ENCODE results near the gene C5orf58.
A peak's percentile ranks its signal among the peaks of the same experiment; 100 is the strongest.
"Not testable (repeated sequence)": the region's sequence is repeated elsewhere in the genome, so short reads cannot be mapped to it uniquely, and the experiment has no call there.

C5orf58 gene

GRCh38 chr5:170233358-170233892, 640 bp downstream of the C5orf58 start:
- Histone ChIP-seq H3K4me3 (no peak overlapping the region), H3K4me2 (no peak overlapping the region), H3K27ac (no peak overlapping the region), H3K36me3 (peaks cover 0 to 11% (median 0%) of the 10 kb centered on the region in 11 experiments; a peak in 3 of 22 replicates), H3K9me3 (replicated peaks in 1 of 11) (0 out of 22 replicates have a peak, but pooled peaks cover 0 to 4% (median 0%) of the 10 kb centered on the region in 11 experiments), H4K20me1 (no peaks in the 10 kb centered on the region), H3K27me3 (no peaks in the 10 kb centered on the region), H3K4me1 (peaks cover 0 to 9% (median 0%) of the 10 kb centered on the region in 10 experiments; a peak in 1 of 20 replicates), H3K9ac (no peak overlapping the region)
- TF ChIP-seq Cebpa-rat (IDR thresholded peaks at IDR 0.05): no peak

DNA sequence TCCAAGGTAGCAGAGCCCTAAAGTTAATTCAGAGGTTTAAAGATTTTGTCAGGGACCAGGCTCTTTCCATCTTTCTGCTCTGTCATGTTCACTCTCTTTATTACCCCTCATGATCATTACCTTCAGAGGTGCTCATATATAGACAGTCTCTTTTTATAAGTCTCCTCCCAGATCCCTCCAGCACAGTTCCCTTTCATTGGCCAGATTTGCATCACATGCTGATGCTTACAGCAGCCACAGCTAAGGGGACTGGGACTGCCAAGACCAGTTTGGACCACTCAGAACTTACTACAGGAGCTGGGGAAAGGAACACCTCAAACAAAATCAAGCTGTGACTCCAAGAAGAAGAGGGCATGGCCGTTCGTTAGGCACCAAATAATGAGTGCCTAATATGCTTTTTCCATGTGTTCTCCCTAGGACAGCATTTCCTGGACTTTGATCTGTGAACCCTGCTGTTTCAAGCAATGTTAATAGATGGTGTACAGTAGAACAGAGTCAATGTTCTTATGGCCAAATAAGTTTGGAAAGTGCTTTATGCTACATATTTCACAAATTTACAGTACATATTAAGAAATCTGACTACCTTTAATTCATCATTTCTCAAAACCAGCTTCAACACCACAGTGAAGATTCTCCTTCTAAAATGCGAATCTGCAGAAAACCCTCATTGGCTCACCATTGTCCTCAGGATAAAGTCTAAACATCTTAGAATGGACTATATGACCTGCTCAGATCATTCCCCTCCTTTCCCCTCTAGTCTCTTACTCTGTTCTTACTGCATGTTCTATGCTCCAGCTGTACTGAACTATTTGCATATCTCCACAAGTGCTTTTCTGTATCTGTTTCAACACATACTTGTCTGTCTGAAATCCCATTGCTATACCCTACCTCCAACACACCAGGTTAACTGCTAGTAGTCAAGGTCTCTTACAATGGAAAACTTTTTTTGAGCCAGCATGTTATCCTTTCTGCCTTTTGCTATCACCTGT, 3.4 kb downstream of the C5orf58 start:
- TF ChIP-seq Cebpa-rat (IDR thresholded peaks at IDR 0.05): no peak
- H3K27ac ChIP-seq: no peak overlapping the region
- H3K9ac ChIP-seq: no peak overlapping the region
- peaks cover 0 to 11% (median 0%) of the 10 kb centered on the region in 11 experiments; a peak in 3 of 22 replicates for H3K36me3 ChIP-seq
- H3K9me3 ChIP-seq (replicated peaks in 1 of 11): 0 out of 22 replicates have a peak, but pooled peaks cover 0 to 4% (median 0%) of the 10 kb centered on the region in 11 experiments
- peaks cover 0 to 9% (median 0%) of the 10 kb centered on the region in 10 experiments; a peak in 1 of 20 replicates for H3K4me1 ChIP-seq
- H3K4me2 ChIP-seq: no peak overlapping the region
- H3K4me3 ChIP-seq: no peak overlapping the region
- H4K20me1 ChIP-seq: no peaks in the 10 kb centered on the region
- H3K27me3 ChIP-seq: no peaks in the 10 kb centered on the region

DNA sequence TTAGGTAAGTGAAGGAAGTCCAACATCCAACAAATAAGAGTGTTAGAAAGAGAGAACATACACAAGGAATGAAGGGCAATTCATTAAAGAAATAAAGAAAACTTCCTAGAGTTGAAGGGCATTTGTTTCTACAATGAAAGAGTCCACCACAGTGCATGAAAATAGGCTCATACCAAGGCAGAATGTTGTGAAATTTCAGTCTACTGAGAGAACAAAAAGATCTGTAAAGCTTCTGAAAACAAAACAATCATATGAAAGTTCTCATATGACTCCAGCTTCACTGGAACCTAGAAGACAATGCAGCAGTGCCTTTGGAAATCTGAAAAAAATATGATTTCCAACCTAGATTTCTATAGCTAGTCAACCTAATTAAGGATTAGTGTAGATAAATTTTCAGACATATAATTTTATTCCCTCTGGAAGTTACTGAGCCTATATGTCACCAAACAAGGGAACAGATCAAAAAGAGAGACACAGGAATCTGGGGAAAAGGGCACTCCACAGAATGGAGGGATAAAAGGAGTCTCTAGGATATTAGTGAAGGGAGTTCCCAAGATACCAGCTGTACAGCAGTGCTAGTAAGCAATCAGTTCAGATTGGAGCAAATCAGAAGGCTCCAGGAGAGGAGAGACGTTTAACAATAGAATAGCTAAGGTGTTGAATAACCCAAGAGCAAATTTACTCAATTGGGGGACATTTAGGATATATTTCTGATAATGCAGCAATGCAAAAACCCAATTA, 5.8 kb downstream of the C5orf58 start:
- no peaks in the 10 kb centered on the region for H4K20me1 ChIP-seq
- H3K9me3 ChIP-seq (replicated peaks in 1 of 11): no peaks in the 10 kb centered on the region
- H3K36me3 ChIP-seq: peaks cover 0 to 3% (median 0%) of the 10 kb centered on the region in 11 experiments; a peak in 1 of 22 replicates

GRCh38 chr5:170245436-170245835, 12.7 kb downstream of the C5orf58 start:
- H4K20me1 ChIP-seq: peaks cover 0 to 15% (median under 1%) of the 10 kb centered on the region in 11 experiments; a peak in 5 of 22 replicates
- H3K9ac ChIP-seq, H3K4me3 ChIP-seq, H3K27me3 ChIP-seq, H3K4me1 ChIP-seq, H3K27ac ChIP-seq, H3K4me2 ChIP-seq: not testable (repeated sequence)
- peaks cover 12 to 48% (median 35%) of the 10 kb centered on the region in 11 experiments for H3K9me3 ChIP-seq (replicated peaks in 1 of 11)
- peaks cover 50 to 52% (median 50%) of the 10 kb centered on the region in 11 experiments for H3K36me3 ChIP-seq

More for the DNA sequence above, 5.8 kb downstream of the C5orf58 start:
- TF ChIP-seq Cebpa-rat (IDR thresholded peaks at IDR 0.05): no peak
- no peaks in the 10 kb centered on the region for H3K27me3 ChIP-seq
- no peak overlapping the region for H3K27ac ChIP-seq
- no peak overlapping the region for H3K9ac ChIP-seq
- peaks cover 0 to 9% (median 0%) of the 10 kb centered on the region in 10 experiments; a peak in 1 of 20 replicates for H3K4me1 ChIP-seq
- H3K4me3 ChIP-seq: no peak overlapping the region
- H3K4me2 ChIP-seq: no peak overlapping the region

DNA sequence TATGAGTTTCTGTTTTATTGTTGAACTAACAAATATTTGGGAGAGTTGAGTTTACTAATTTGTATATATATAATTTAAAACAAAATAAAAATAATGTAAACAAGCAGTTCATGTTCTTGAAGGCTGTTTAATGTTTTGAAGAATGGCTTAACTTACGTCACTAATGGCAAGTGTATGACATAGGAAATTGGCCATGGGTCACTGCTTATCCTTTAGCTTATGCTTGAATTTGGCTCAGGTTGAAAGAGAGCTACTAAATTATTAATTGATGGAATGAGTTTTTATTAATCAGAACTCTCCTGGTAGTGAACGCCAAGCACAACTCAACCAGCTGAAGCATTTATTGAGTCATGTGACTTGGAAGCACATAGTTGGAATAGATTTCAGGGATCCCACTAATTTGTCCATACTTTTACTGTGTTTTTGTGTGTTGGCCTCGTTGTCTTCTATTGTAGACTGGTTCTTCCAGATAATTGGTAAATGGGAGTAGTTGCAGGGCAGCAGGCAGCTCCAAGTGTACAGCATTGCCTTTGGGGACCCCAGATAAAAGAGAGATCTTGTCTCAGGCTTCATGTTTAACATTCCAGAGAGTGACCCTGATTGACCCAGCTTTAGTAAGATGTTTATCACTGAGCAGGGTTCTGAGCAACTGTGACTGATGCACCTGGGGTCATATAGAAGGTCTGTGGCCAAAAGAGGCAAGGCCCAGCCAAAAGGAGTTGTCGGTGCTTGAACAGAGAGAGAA, 13.5 kb downstream of the C5orf58 start:
- no peak for TF ChIP-seq Cebpa-rat (IDR thresholded peaks at IDR 0.05)
- H3K36me3 ChIP-seq: peaks cover 59 to 61% (median 59%) of the 10 kb centered on the region in 11 experiments

GRCh38 chr5:170247363-170247762, 14.6 kb downstream of the C5orf58 start:
- peaks cover 12 to 48% (median 35%) of the 10 kb centered on the region in 11 experiments for H3K9me3 ChIP-seq (replicated peaks in 1 of 11)

More for the DNA sequence above, 13.5 kb downstream of the C5orf58 start:
- Histone ChIP-seq H4K20me1 (peaks cover 0 to 15% (median 5%) of the 10 kb centered on the region in 11 experiments; a peak in 5 of 22 replicates), H3K4me3 (0 out of 20 replicates have a peak overlapping the region, but pooled peaks of 1 of the 10 experiments have one; percentile 10), H3K9ac (no peak overlapping the region), H3K4me2 (no peak overlapping the region), H3K27me3 (no peaks in the 10 kb centered on the region), H3K4me1 (no peaks in the 10 kb centered on the region), H3K27ac (no peak overlapping the region), H3K9me3 (replicated peaks in 1 of 11) (peaks cover 12 to 48% (median 35%) of the 10 kb centered on the region in 11 experiments)

GRCh38 chr5:170248172-170248930, 15.6 kb downstream of the C5orf58 start:
- TF ChIP-seq Cebpa-rat (IDR thresholded peaks at IDR 0.05): no peak
- no peak overlapping the region for H3K27ac ChIP-seq
- H3K4me3 ChIP-seq: no peak overlapping the region
- peaks cover 0 to 23% (median 6%) of the 10 kb centered on the region in 11 experiments; a peak in 8 of 22 replicates for H4K20me1 ChIP-seq
- H3K27me3 ChIP-seq: no peaks in the 10 kb centered on the region
- H3K4me1 ChIP-seq: no peaks in the 10 kb centered on the region
- H3K9me3 ChIP-seq (replicated peaks in 1 of 11): peaks cover 12 to 48% (median 35%) of the 10 kb centered on the region in 11 experiments
- no peak overlapping the region for H3K4me2 ChIP-seq
- H3K36me3 ChIP-seq: peaks cover 79 to 81% (median 80%) of the 10 kb centered on the region in 11 experiments
- H3K9ac ChIP-seq: no peak overlapping the region

More at GRCh38 chr5:170247363-170247762, 14.6 kb downstream of the C5orf58 start:
- Histone ChIP-seq H3K4me2 (no peak overlapping the region), H3K36me3 (peaks cover 69 to 71% (median 70%) of the 10 kb centered on the region in 11 experiments), H4K20me1 (peaks cover 0 to 16% (median 6%) of the 10 kb centered on the region in 11 experiments; a peak in 5 of 22 replicates), H3K27ac (no peak overlapping the region), H3K27me3 (no peaks in the 10 kb centered on the region), H3K4me1 (no peaks in the 10 kb centered on the region), H3K4me3 (no peak overlapping the region; a peak in 1 of 20 replicates), H3K9ac (no peak overlapping the region)
- TF ChIP-seq Cebpa-rat (IDR thresholded peaks at IDR 0.05): peak in 3 of 11 experiments; percentile 21 to 50 (median 46); a peak in 3 of 22 replicates

GRCh38 chr5:170248931-170249227, 16.1 kb downstream of the C5orf58 start:
- H3K27me3 ChIP-seq, H3K9ac ChIP-seq, H3K4me1 ChIP-seq, H3K4me2 ChIP-seq, H3K27ac ChIP-seq, H3K4me3 ChIP-seq: not testable (repeated sequence)
- Histone ChIP-seq H3K9me3 (replicated peaks in 1 of 11) (peaks cover 12 to 48% (median 35%) of the 10 kb centered on the region in 11 experiments), H4K20me1 (peaks cover 0 to 27% (median 6%) of the 10 kb centered on the region in 11 experiments; a peak in 8 of 22 replicates), H3K36me3 (peaks cover 85 to 87% (median 85%) of the 10 kb centered on the region in 11 experiments)

Data from BLaER1 treated with 17β-estradiol and CSF1 and Interleukin-3, amounts not matched to agents 10 nM and 100 nM (cell line).